Cardiac septum (tissue), 1 donor: ENCODE data around the gene ZWILCH. TPM values are rescaled to one million over a fixed set of nuclear protein-coding genes. Genes with fewer than 3 reads are reported as not detected.
A peak's percentile ranks its signal among the peaks of the same experiment; 100 is the strongest.
"Not testable (repeated sequence)": the region's sequence is repeated elsewhere in the genome, so short reads cannot be mapped to it uniquely, and the experiment has no call there.

Experiments
- DNase-seq: peaks from one replicate; pipeline ENCODE4 v3.0.0-alpha.2; 2020; ENCODE audit warnings: low spot score
- intact Hi-C: fragments of 100-400 bp; cut with DNase I; formaldehyde crosslinking; loops from one replicate; pipeline ENCODE4 v1.14.0; 2022
- total RNA-seq: library from RNA; stranded (reverse); fragmentation: NEBNext Ultra II Directional; extraction: Animal tissue kit (Norgen Biotek cat#: 25700); gene quantifications from one replicate; pipeline ENCODE4 v1.2.1, GENCODE V29; 2021
- donor health status: DM: no; HTN: no; CAD: no.

The ZWILCH gene
- total RNA-seq, 1 donor from 2014 or later, result 3.7 TPM

- DNase-seq, result peak; percentile 38
- intact Hi-C loops, result no loop called here
These were observed 68.2 kb downstream of the ZWILCH start for GRCh38 chr15:66573348-66573718.

GRCh38 chr15:66573719-66574595, 68.8 kb downstream of the ZWILCH start:
- intact Hi-C loops, result no loop called here
- DNase-seq, result peak; percentile 73

GRCh38 chr15:66574596-66574950, 69.4 kb downstream of the ZWILCH start:
- no peak for DNase-seq
- intact Hi-C loops, result no loop called here

GRCh38 chr15:66578286-66578875, 73.3 kb downstream of the ZWILCH start:
- DNase-seq, result no peak
- intact Hi-C loops, result no loop called here

GRCh38 chr15:66580643-66581042, 75.5 kb downstream of the ZWILCH start:
- intact Hi-C loops, result no loop called here

GRCh38 chr15:66581972-66582537, 76.9 kb downstream of the ZWILCH start:
- DNase-seq, result no peak
- intact Hi-C loops, result no loop called here

More at GRCh38 chr15:66580643-66581042, 75.5 kb downstream of the ZWILCH start:
- DNase-seq, result no peak

GRCh38 chr15:66586155-66586976, 81.2 kb downstream of the ZWILCH start:
- DNase-seq, result no peak
- intact Hi-C loops, result no loop called here

- no peak for DNase-seq
- intact Hi-C loops, result no loop called here
These were observed 81.9 kb downstream of the ZWILCH start for GRCh38 chr15:66587020-66587419.

- intact Hi-C loops, result no loop called here
- DNase-seq, result no peak
These were observed 82.6 kb downstream of the ZWILCH start for GRCh38 chr15:66587749-66588148.

- intact Hi-C loops, result no loop called here
- DNase-seq, result no peak
These were observed 83.4 kb downstream of the ZWILCH start for GRCh38 chr15:66588537-66588936.

GRCh38 chr15:66588971-66589370, 83.8 kb downstream of the ZWILCH start:
- intact Hi-C loops, result no loop called here
- no peak for DNase-seq

- intact Hi-C loops, DNase-seq: not testable (repeated sequence)
These were observed 84.3 kb downstream of the ZWILCH start for GRCh38 chr15:66589429-66589828.

- intact Hi-C loops, result no loop called here
- no peak for DNase-seq
These were observed 85.3 kb downstream of the ZWILCH start for GRCh38 chr15:66590435-66590834.

GRCh38 chr15:66591322-66591862, 86.3 kb downstream of the ZWILCH start:
- DNase-seq, result no peak
- intact Hi-C loops, result no loop called here

GRCh38 chr15:66592505-66593218, 87.5 kb downstream of the ZWILCH start:
- intact Hi-C loops, result no loop called here
- no peak for DNase-seq

GRCh38 chr15:66593219-66593780, 88.2 kb downstream of the ZWILCH start:
- no peak for DNase-seq
- intact Hi-C loops, result no loop called here

- no peak for DNase-seq
- intact Hi-C loops, result loop anchor here (1.0 kb wide), 1 partner anchor 36 kb away; no protein-coding TSS in a partner anchor
These were observed 89.2 kb downstream of the ZWILCH start for GRCh38 chr15:66594344-66594743.

GRCh38 chr15:66594836-66595235, 89.7 kb downstream of the ZWILCH start:
- intact Hi-C loops, result loop anchor here (1.0 kb wide), 1 partner anchor 35 kb away; no protein-coding TSS in a partner anchor
- no peak for DNase-seq

- DNase-seq, result no peak
- intact Hi-C loops, result no loop called here
These were observed 90.2 kb downstream of the ZWILCH start for GRCh38 chr15:66595332-66595731.
